ENCODE results near the gene PKNOX2.

Gene PKNOX2

GRCh38 chr11:125157953-125158680 lies 6.4 kb upstream of the PKNOX2 start:
- DNase-seq (ENCODE audit: low spot score in 2 of 2): no peak
- in situ Hi-C loops (cut with MboI; ENCODE audit: low sequenced_read_pairs): loop anchor here (5.0 kb wide), 1 partner anchor 184 kb away; no protein-coding TSS in a partner anchor
- Histone ChIP-seq H3K4me3 (no peak overlapping the region), H3K27me3 (ENCODE audit: low read depth) (no peaks in the 10 kb centered on the region), H3K36me3 (replicated peaks) (no peaks in the 10 kb centered on the region), H3K4me1 (peaks cover 9% of the 10 kb centered on the region), H3K9me3 (no peaks in the 10 kb centered on the region)

DNA sequence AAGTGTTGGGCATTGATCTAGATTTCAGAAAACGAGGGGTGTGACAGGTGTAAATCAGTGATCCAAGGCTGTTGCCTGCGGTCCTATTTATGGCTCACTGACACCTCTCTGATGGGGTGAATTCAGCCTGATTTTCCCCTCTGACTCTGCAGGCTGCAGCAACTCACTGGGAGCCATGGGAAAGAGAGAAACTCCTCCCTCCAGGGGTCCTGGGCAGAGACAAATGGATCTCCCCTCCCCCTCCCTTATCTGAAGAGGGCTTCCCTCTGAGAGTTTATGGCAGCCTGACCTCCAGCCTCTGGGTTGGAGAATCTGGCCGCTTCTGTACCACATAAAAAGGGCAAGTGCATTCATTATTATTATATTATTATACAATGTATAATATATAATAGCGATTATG lies 1.8 kb upstream of the PKNOX2 start:
- Histone ChIP-seq H3K9me3 (no peaks in the 10 kb centered on the region), H3K4me1 (peaks cover 20% of the 10 kb centered on the region), H3K27me3 (ENCODE audit: low read depth) (no peaks in the 10 kb centered on the region), H3K4me3 (no peak overlapping the region), H3K36me3 (replicated peaks) (no peaks in the 10 kb centered on the region)
- in situ Hi-C loops (cut with MboI; ENCODE audit: low sequenced_read_pairs): no loop called here
- DNase-seq (ENCODE audit: low spot score in 2 of 2): no peak

DNA sequence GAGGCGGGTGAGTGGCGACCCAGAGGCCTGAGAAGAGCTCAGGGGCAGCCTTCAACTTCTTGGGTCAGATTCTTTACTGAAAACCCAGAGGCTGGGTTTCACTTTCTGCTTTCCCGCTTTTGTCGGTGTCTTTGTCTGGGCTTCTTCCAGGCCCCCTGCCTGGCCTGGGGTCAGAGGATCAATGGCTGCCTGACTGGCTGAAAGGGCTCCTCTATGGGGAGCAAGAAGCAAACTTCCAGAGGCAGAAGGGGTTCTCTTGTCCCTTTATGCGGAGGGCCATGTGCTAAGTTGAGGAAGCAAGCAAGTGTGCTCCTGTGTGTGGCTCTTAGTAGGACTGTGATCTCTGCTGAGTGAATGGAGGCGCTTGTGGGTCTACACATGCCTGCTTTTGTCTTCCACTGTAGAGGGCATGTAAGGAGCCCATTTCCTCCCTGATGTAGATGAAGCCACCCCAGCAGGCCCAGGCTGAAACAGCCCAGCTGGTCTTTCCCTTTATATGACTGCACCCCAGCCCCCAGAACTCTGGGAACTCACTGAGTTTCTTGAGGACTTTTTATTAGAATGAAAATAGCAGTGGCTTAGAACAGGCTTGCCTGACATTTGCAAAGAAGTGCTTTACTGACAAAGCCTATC lies 1.0 kb upstream of the PKNOX2 start:
- Histone ChIP-seq H3K4me1 (peaks cover 28% of the 10 kb centered on the region), H3K9me3 (no peaks in the 10 kb centered on the region), H3K27me3 (ENCODE audit: low read depth) (no peaks in the 10 kb centered on the region), H3K4me3 (peak overlapping the region; percentile 71; the same call in 1 of the 2 replicates), H3K36me3 (replicated peaks) (no peaks in the 10 kb centered on the region)
- in situ Hi-C loops (cut with MboI; ENCODE audit: low sequenced_read_pairs): no loop called here
- DNase-seq (ENCODE audit: low spot score in 2 of 2): no peak

GRCh38 chr11:125164091-125164421 lies 495 bp upstream of the PKNOX2 start:
- in situ Hi-C loops (cut with MboI; ENCODE audit: low sequenced_read_pairs): no loop called here
- no peaks in the 10 kb centered on the region for H3K36me3 ChIP-seq (replicated peaks)
- peaks cover 33% of the 10 kb centered on the region for H3K4me1 ChIP-seq
- H3K4me3 ChIP-seq: peak overlapping the region; percentile 71
- no peaks in the 10 kb centered on the region for H3K9me3 ChIP-seq
- H3K27me3 ChIP-seq (ENCODE audit: low read depth): no peaks in the 10 kb centered on the region
- no peak for DNase-seq (ENCODE audit: low spot score in 2 of 2)

DNA sequence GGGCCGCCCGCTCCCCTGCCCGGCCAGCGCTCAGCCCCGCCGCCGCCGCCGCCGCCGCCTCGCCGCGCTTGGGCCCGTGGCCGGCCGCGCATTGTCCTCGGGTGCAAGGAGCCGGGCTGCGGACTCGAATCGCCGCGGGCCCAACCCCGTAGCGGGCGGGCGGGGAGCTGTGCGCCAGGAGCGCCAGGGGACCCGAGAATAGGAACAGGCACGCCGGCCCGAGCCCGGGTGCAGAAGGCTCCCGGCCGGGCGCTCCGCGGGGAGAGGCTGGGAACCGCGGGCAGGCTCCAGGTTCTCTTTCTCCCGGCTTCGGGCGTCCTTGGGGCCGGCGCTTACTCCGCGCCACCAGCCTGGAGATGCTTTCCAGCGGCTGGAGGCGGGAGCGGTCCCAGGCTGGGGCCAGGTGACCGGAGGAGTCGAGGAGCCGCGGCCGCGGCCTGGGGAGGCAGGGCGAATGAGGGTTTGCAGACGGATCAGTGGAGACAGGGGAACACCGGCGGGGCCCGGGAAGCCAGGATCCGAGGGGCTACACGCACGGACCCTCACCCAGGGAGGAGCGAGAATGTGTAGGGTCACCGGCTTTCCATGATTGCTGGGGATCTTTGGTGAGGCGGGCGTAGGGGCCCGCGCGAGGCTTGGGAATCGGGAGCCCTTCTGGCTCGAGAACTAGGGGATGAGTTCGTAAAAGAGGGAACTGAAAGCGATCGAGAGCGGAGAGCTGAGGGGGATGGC lies 726 bp downstream of the PKNOX2 start:
- no peaks in the 10 kb centered on the region for H3K27me3 ChIP-seq (ENCODE audit: low read depth)
- H3K36me3 ChIP-seq (replicated peaks): no peaks in the 10 kb centered on the region
- peaks cover 35% of the 10 kb centered on the region for H3K4me1 ChIP-seq
- DNase-seq (ENCODE audit: low spot score in 2 of 2): peak in 1 of 2 experiments; percentile 41
- H3K4me3 ChIP-seq: peak overlapping the region; percentile 71
- no peaks in the 10 kb centered on the region for H3K9me3 ChIP-seq
- in situ Hi-C loops (cut with MboI; ENCODE audit: low sequenced_read_pairs): no loop called here

DNA sequence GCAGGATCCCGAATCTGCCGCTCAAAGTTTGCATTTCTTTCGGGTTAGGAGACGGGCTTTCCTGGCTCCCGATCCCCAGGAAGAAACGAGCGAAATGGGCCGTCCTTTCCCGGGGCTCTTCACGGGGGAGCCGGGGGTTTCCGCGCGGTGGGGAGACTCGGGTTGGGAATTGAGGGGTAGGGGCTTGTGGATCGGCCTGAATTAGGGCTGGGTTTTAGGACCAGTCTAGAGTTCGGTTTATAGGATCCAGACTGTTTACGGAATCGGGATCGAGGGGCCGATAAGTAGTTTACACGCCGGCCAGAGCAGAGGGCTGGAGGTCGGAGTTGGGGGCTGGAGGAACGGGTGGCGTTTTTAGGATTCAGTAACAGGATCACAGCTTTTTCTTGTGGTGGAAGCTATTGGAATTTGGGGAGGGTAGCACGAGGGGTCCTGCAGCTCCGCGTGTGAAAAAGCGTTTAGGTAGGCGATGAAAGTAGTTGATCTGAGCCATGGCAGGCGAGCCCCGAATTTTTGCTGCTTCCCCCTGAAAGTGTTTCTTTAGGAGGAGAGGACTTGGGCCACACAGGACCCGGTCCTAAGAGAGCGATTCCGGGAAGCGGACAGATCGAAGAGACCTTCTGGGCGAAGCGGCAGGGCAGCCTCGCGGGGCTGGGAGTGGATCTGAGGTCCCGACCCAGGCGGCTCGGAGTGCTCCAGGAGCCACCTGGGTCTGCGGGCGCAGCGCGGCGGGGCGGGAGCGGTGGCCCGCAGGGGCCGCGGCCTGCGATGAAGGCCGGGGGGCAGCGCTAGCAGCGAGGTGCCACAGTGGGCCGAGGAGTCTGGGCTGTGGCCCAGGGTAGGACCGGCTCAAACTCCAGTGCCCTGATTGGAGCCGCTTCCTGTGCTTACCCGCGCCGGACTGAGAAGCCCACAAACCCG lies 1.6 kb downstream of the PKNOX2 start:
- Histone ChIP-seq H3K36me3 (replicated peaks) (no peaks in the 10 kb centered on the region), H3K27me3 (ENCODE audit: low read depth) (no peaks in the 10 kb centered on the region), H3K4me3 (peak overlapping the region; percentile 71), H3K4me1 (peaks cover 35% of the 10 kb centered on the region), H3K9me3 (no peaks in the 10 kb centered on the region)
- in situ Hi-C loops (cut with MboI; ENCODE audit: low sequenced_read_pairs): no loop called here
- DNase-seq (ENCODE audit: low spot score in 2 of 2): peak in 1 of 2 experiments; percentile 53

- peak overlapping the region; percentile 71 for H3K4me3 ChIP-seq
- no peaks in the 10 kb centered on the region for H3K27me3 ChIP-seq (ENCODE audit: low read depth)
- peak in 1 of 2 experiments; percentile 29 for DNase-seq (ENCODE audit: low spot score in 2 of 2)
- H3K4me1 ChIP-seq: peaks cover 35% of the 10 kb centered on the region
- in situ Hi-C loops (cut with MboI; ENCODE audit: low sequenced_read_pairs): no loop called here
- H3K36me3 ChIP-seq (replicated peaks): no peaks in the 10 kb centered on the region
- no peaks in the 10 kb centered on the region for H3K9me3 ChIP-seq
Measured at GRCh38 chr11:125166764-125167291, 2.3 kb downstream of the PKNOX2 start.

DNA sequence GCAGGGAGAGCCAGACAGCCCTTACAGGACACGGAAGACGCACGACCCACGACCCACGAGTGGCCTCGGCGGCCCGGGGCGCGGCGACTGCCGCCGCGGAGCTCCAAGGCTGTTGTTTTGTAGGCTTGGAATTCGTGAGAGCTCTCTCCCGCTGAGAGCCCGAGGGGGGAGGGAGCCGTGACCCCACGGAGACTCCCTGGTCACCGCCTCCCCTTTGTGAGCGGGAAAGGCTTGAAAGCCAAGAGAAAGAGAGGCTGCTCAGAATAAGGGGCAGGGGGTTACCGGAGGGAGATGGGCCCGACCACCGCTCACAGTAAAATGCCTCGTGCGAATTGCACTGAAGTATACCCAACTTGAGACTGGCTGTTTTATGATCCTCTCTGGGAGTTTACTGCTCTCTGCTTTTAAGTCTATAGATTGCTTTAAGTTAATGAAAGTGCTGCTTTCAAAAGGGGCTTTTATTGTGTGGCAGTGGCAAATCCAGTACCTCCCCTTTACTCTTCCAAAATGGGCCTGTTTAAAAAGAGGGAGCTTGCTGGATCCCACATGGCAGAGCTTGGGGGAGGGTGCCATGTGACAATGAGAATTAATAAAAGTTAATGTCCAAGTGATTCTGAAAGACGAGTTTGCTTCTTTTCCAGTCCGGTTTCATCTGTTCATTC lies 2.9 kb downstream of the PKNOX2 start:
- no peaks in the 10 kb centered on the region for H3K27me3 ChIP-seq (ENCODE audit: low read depth)
- no peaks in the 10 kb centered on the region for H3K9me3 ChIP-seq
- H3K36me3 ChIP-seq (replicated peaks): no peaks in the 10 kb centered on the region
- H3K4me1 ChIP-seq: peaks cover 35% of the 10 kb centered on the region
- peak overlapping the region; percentile 71 for H3K4me3 ChIP-seq
- in situ Hi-C loops (cut with MboI; ENCODE audit: low sequenced_read_pairs): no loop called here
- DNase-seq (ENCODE audit: low spot score in 2 of 2): peak; percentile 68 to 82

DNA sequence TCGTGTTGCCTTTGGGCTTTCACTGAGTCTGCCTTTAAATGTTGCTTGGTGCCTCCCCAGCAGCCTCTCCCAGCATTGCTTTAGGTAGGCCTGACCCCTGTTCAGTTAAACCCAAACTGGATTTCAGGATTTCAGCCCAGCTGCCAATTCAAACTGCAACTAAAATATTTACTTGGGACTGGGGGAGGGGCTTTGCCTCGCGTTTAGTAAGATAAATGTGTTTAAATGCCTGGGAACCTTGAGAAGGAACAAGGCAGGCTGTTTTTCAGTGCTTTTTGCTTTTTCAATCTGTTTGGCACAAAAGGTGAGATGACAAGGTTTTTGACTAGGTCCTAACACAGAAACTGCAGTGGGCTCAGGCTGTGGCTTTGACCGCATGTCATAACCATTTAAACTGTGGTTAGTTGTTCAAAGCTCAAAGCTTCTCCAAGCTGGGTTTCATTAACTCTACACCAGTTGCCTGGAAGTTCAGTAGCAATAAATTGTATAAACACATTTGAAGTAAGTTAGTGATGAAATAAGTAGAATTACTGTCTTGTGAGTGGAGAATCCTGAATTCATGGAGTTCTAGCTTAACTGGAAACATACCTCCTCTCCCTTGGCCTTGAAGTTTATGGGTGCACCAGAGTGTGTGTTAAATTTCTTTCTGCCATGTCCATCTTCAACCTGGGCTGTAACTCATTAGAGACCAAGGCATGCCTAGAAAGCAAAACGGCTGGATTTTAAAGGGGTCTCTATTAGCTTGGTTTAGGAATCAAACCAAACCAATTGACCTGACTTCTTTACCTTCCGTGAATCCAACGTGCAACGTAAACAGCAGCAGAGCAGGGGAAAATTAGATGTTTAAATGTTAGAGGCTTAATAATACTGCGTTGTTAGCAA lies 3.6 kb downstream of the PKNOX2 start:
- no peaks in the 10 kb centered on the region for H3K27me3 ChIP-seq (ENCODE audit: low read depth)

GRCh38 chr11:125168918-125169456 lies 4.4 kb downstream of the PKNOX2 start:
- DNase-seq (ENCODE audit: low spot score in 2 of 2): no peak
- no peaks in the 10 kb centered on the region for H3K36me3 ChIP-seq (replicated peaks)
- H3K27me3 ChIP-seq (ENCODE audit: low read depth): no peaks in the 10 kb centered on the region
- no peak overlapping the region for H3K4me3 ChIP-seq
- H3K9me3 ChIP-seq: no peaks in the 10 kb centered on the region
- in situ Hi-C loops (cut with MboI; ENCODE audit: low sequenced_read_pairs): no loop called here
- peaks cover 28% of the 10 kb centered on the region for H3K4me1 ChIP-seq

More for the DNA sequence above, 3.6 kb downstream of the PKNOX2 start:
- Histone ChIP-seq H3K36me3 (replicated peaks) (no peaks in the 10 kb centered on the region), H3K4me3 (no peak overlapping the region), H3K9me3 (no peaks in the 10 kb centered on the region), H3K4me1 (peaks cover 35% of the 10 kb centered on the region)
- DNase-seq (ENCODE audit: low spot score in 2 of 2): peak in 1 of 2 experiments; percentile 43
- in situ Hi-C loops (cut with MboI; ENCODE audit: low sequenced_read_pairs): no loop called here

DNA sequence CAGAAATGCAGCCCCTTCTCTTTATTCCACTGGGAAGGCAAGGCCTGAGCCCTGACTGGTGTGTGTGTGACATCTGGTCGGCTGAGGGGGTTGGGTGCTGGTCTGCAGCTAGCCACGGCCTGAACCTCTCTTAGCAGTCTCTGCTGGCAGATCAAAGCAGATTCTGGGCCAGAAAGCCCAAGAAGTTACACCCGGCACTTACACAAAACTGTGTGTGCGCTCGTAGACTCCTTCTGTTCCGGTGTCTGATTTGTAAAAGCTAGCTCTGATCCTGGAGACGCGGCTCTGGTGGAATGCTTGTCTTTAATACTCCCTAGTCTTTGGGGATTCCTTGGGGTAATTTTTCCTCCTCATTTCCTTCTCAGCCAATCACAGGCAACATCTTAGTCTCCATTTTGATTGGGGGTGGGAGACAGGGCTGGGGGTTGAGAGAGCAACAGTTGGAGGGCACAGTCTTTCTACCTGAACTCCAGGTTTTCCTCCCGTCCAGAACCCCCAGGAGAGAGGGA lies 5.5 kb downstream of the PKNOX2 start:
- Histone ChIP-seq H3K27me3 (ENCODE audit: low read depth) (no peaks in the 10 kb centered on the region), H3K4me1 (peaks cover 25% of the 10 kb centered on the region), H3K9me3 (no peaks in the 10 kb centered on the region), H3K36me3 (replicated peaks) (no peaks in the 10 kb centered on the region), H3K4me3 (no peak overlapping the region)
- in situ Hi-C loops (cut with MboI; ENCODE audit: low sequenced_read_pairs): no loop called here
- no peak for DNase-seq (ENCODE audit: low spot score in 2 of 2)

All from HAP-1 (cell line).